Adrenal gland (tissue), 5 donors: ENCODE data around the gene AKR1A1.

Experiments
- CTCF ChIP-seq, 6 experiments: fragments of 450-650 bp in 4 of 6; fragments of 200-600 bp in 2 of 6; sonication (generic) in 1 of 6; IDR thresholded peaks; 1 replicate in 5 of 6; 2 replicates in 1 of 6; pipeline versions ENCODE4 v1.5.1 to v1.8.0; 2016 to 2021; ENCODE audit warnings: antibody characterized with exemption in 6 of 6, mild to moderate bottlenecking in 2 of 6, moderate library complexity in 1 of 6
- POLR2A ChIP-seq, 2 donors: fragments of 450-650 bp; IDR thresholded peaks; one replicate each; pipeline ENCODE4 v1.6.1; 2017; ENCODE audit warnings: antibody characterized with exemption in 2 of 2, mild to moderate bottlenecking in 2 of 2, moderate library complexity in 1 of 2
- donor health status: DM: no; HTN: no; CAD: no.

DNA sequence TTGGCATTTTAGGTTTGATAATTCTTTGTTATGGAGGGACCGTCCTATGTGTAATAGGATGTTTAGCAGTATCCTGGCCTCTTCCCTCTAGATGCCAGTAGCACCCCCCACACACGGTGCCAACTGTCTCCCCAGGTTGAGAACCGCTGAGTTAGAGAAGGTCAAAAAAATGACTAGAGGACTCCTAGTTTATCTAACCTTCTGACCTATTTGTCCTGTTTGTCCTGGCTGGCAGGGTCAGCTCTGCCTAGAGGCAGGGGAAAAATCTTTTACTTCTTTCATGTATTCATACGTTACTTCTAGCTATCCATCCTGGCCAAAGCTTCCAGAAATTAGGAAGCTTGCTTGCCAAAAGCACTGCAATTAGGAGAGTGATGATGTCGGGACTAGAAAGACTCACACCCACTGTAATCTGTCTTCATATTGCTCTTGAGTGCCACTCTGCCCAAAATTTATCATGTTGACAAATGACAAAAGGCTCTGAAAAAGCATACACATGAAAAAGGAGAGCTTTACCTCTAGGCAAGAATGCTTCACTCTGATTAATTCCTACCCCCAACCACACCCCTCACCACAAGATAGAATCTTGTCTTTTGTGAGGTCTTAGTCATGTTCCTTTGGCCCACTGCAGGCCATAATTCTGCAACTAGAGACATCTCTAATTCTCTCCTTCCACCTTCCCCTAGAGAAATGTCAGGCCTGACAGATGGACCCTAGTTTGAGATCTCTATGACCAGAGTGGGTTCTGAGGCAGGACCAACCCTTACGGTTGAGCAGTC, 14.4 kb upstream of the AKR1A1 start:
- TF ChIP-seq CTCF (IDR thresholded peaks at IDR 0.05) (no peak), POLR2A (IDR thresholded peaks at IDR 0.05) (no peak)
